ENCODE measurements around the gene FRMD4B.

DNA sequence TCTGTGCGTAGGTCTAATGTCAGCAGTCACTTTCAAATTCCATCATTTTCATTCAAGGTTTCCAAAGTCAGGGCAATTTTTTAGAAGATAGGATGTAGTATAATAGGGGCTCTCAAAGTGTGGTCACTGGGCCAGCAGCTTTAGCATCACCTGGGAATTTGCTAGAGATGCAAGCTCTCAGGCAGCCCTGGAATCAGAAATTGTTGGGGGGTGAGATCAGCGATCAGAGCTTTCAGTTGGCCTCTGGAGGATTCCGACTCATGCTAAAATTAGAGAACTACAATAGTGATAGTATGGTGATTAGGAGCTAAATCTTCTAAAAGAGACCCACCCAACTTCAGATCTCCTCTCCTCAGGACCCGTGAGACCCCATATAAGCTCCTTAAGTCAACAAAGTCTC lies 2.4 kb upstream of the FRMD4B start:
- TF ChIP-seq, protein P1, sequence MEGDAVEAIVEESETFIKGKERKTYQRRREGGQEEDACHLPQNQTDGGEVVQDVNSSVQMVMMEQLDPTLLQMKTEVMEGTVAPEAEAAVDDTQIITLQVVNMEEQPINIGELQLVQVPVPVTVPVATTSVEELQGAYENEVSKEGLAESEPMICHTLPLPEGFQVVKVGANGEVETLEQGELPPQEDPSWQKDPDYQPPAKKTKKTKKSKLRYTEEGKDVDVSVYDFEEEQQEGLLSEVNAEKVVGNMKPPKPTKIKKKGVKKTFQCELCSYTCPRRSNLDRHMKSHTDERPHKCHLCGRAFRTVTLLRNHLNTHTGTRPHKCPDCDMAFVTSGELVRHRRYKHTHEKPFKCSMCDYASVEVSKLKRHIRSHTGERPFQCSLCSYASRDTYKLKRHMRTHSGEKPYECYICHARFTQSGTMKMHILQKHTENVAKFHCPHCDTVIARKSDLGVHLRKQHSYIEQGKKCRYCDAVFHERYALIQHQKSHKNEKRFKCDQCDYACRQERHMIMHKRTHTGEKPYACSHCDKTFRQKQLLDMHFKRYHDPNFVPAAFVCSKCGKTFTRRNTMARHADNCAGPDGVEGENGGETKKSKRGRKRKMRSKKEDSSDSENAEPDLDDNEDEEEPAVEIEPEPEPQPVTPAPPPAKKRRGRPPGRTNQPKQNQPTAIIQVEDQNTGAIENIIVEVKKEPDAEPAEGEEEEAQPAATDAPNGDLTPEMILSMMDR (IDR thresholded peaks at IDR 0.05), result no peak
- no peak for TF ChIP-seq POLR2A (IDR thresholded peaks at IDR 0.05)

All from lower leg skin (tissue), 3 donors.